Smooth muscle cell (in vitro differentiated cells): ENCODE data around the gene OSCP1. TPM values are rescaled to one million over a fixed set of nuclear protein-coding genes. Genes with fewer than 3 reads are reported as not detected.

Experiments
- DNase-seq: peaks from one replicate; lab custom pipeline; 2025; ENCODE audit not compliant: unreplicated experiment; lab: John Stamatoyannopoulos, UW
- H2AFZ ChIP-seq: fragments of 200-600 bp; sonication (generic); 2 replicates; pipeline ENCODE4 v1.6.0; 2016; ENCODE audit warnings: antibody characterized with exemption, low read depth, mild to moderate bottlenecking
- H3F3A ChIP-seq: fragments of 200-600 bp; sonication (generic); 2 replicates; pipeline ENCODE4 v1.6.0; 2017; ENCODE audit warnings: antibody characterized with exemption, low read depth
- H3K27ac ChIP-seq: fragments of 200-600 bp; sonication (generic); 2 replicates; pipeline ENCODE4 v1.5.1; 2016; ENCODE audit warnings: low read depth, mild to moderate bottlenecking
- H3K27me3 ChIP-seq: fragments of 200-600 bp; sonication (generic); 2 replicates; pipeline ENCODE4 v1.6.1; 2016; ENCODE audit warnings: low read depth, mild to moderate bottlenecking
- H3K36me3 ChIP-seq: fragments of 200-600 bp; sonication (generic); 2 replicates; pipeline ENCODE4 v1.5.1; 2016; ENCODE audit warnings: low read depth
- H3K4me1 ChIP-seq: fragments of 200-600 bp; sonication (generic); 2 replicates; pipeline ENCODE4 v1.5.1; 2016; ENCODE audit warnings: low read depth
- H3K4me2 ChIP-seq: fragments of 200-600 bp; sonication (generic); 2 replicates; pipeline ENCODE4 v1.6.0; 2016; ENCODE audit warnings: mild to moderate bottlenecking
- H3K4me3 ChIP-seq: fragments of 200-600 bp; sonication (generic); 2 replicates; pipeline ENCODE4 v1.5.1; 2016; ENCODE audit warnings: mild to moderate bottlenecking
- H3K79me2 ChIP-seq: fragments of 200-600 bp; sonication (generic); 2 replicates; pipeline ENCODE4 v1.6.0; 2016; ENCODE audit warnings: low read depth, mild to moderate bottlenecking
- H3K9ac ChIP-seq: fragments of 200-600 bp; sonication (generic); 2 replicates; pipeline ENCODE4 v1.6.0; 2016; ENCODE audit warnings: low read depth
- H3K9me3 ChIP-seq: fragments of 200-600 bp; sonication (generic); replicated peaks from 2 replicates; pipeline ENCODE4 v1.5.1; 2016; ENCODE audit warnings: low read depth
- H4K20me1 ChIP-seq: fragments of 200-600 bp; sonication (generic); 2 replicates; pipeline ENCODE4 v1.6.0; 2016; ENCODE audit warnings: low read depth
- CTCF ChIP-seq: fragments of 200-600 bp; sonication (generic); IDR thresholded peaks from 2 replicates; pipeline ENCODE4 v1.5.1; 2017; ENCODE audit warnings: borderline replicate concordance, mild to moderate bottlenecking, antibody characterized with exemption; ENCODE audit not compliant: insufficient read depth, poor library complexity, severe bottlenecking
- WGBS: methylation state at CpG from one replicate; pipeline ENCODE4 v1.1.7; 2016; ENCODE audit warnings: low lambda C conversion rate; 5-methylcytosine and 5-hydroxymethylcytosine counted together
- polyA plus RNA-seq: library from polyadenylated mRNA; unstranded; fragments of >200 nt; fragmentation: Nextera tagmentation; extraction: Ambion mirVana; gene quantifications from 2 replicates; pipeline ENCODE4 v1.2.1, GENCODE V29; 2016
- total RNA-seq: library from RNA; depleted of rRNA; stranded (reverse); fragments of >200 nt; gene quantifications from 2 replicates; pipeline ENCODE4 v1.2.3, GENCODE V29; 2014

OSCP1 gene
- total and polyA plus RNA-seq, 2 experiments from 2014 or later, result 10.7 to 13.5 TPM

GRCh38 chr1:36392836-36393235, 57.4 kb downstream of the OSCP1 start:
- Histone ChIP-seq H3K4me2 (no peak overlapping the region), H3K79me2 (peaks cover 36% of the 10 kb centered on the region), H4K20me1 (no peaks in the 10 kb centered on the region), H3K4me1 (peaks cover 14% of the 10 kb centered on the region), H3K27ac (no peak overlapping the region), H3K9me3 (no peaks in the 10 kb centered on the region), H3K36me3 (no peaks in the 10 kb centered on the region), H3F3A (peaks cover 11% of the 10 kb centered on the region), H2AFZ (no peak overlapping the region), H3K4me3 (no peak overlapping the region), H3K9ac (no peak overlapping the region), H3K27me3 (no peaks in the 10 kb centered on the region)
- 96% methylated on average over 4 of the region's 4 CpGs for WGBS
- no peak for DNase-seq
- TF ChIP-seq CTCF, result no peak

GRCh38 chr1:36391271-36391670, 59.0 kb downstream of the OSCP1 start:
- Histone ChIP-seq H3K4me1 (peaks cover 17% of the 10 kb centered on the region), H4K20me1 (no peaks in the 10 kb centered on the region), H3K9me3 (no peaks in the 10 kb centered on the region), H3K79me2 (peaks cover 23% of the 10 kb centered on the region), H3K27me3 (no peaks in the 10 kb centered on the region), H3K27ac (no peak overlapping the region), H3K4me3 (no peak overlapping the region), H3K36me3 (no peaks in the 10 kb centered on the region), H3F3A (peaks cover 21% of the 10 kb centered on the region), H2AFZ (no peak overlapping the region), H3K4me2 (no peak overlapping the region), H3K9ac (no peak overlapping the region)
- no peak for DNase-seq
- no peak for TF ChIP-seq CTCF
- 96% methylated on average over 8 of the region's 8 CpGs for WGBS

GRCh38 chr1:36390411-36390810, 59.8 kb downstream of the OSCP1 start:
- no peak for TF ChIP-seq CTCF
- Histone ChIP-seq H3K4me1 (peaks cover 17% of the 10 kb centered on the region), H3K4me3 (no peak overlapping the region), H2AFZ (no peak overlapping the region), H3K36me3 (no peaks in the 10 kb centered on the region), H3K27me3 (no peaks in the 10 kb centered on the region), H4K20me1 (no peaks in the 10 kb centered on the region), H3K27ac (no peak overlapping the region), H3K9me3 (no peaks in the 10 kb centered on the region), H3K4me2 (no peak overlapping the region), H3K79me2 (peaks cover 17% of the 10 kb centered on the region), H3K9ac (no peak overlapping the region), H3F3A (peaks cover 21% of the 10 kb centered on the region)
- WGBS, result 100% methylated on average over 2 of the region's 2 CpGs
- no peak for DNase-seq

GRCh38 chr1:36389999-36390398, 60.3 kb downstream of the OSCP1 start:
- no peak for TF ChIP-seq CTCF
- H3K4me3 ChIP-seq, result no peak overlapping the region
- no peak for DNase-seq
- peaks cover 17% of the 10 kb centered on the region for H3K4me1 ChIP-seq
- H3K79me2 ChIP-seq, result peaks cover 17% of the 10 kb centered on the region
- no peak overlapping the region for H3K27ac ChIP-seq
- H3K4me2 ChIP-seq, result no peak overlapping the region
- H4K20me1 ChIP-seq, result peaks cover 2% of the 10 kb centered on the region
- peaks cover 21% of the 10 kb centered on the region for H3F3A ChIP-seq
- no peak overlapping the region for H3K9ac ChIP-seq
- H3K36me3 ChIP-seq, result no peaks in the 10 kb centered on the region
- WGBS, result 91% methylated on average over 1 of the region's 1 CpG
- H3K9me3 ChIP-seq, result no peaks in the 10 kb centered on the region
- no peak overlapping the region for H2AFZ ChIP-seq
- no peaks in the 10 kb centered on the region for H3K27me3 ChIP-seq
